GM10266 (cell line): ENCODE results near the gene C1QTNF7.

Experiments used
- DNase-seq: peaks from one replicate; pipeline ENCODE4 v3.0.0; 2012; ENCODE audit errors: extremely low spot score
- TF ChIP-seq, protein P1 (sequence below): IDR thresholded peaks from 2 replicates; pipeline ENCODE4 v1.5.1; 2012; ENCODE audit warnings: mild to moderate bottlenecking, low read depth; ENCODE audit not compliant: control insufficient read depth, insufficient read depth; ENCODE audit errors: missing control alignments

Gene C1QTNF7

DNA sequence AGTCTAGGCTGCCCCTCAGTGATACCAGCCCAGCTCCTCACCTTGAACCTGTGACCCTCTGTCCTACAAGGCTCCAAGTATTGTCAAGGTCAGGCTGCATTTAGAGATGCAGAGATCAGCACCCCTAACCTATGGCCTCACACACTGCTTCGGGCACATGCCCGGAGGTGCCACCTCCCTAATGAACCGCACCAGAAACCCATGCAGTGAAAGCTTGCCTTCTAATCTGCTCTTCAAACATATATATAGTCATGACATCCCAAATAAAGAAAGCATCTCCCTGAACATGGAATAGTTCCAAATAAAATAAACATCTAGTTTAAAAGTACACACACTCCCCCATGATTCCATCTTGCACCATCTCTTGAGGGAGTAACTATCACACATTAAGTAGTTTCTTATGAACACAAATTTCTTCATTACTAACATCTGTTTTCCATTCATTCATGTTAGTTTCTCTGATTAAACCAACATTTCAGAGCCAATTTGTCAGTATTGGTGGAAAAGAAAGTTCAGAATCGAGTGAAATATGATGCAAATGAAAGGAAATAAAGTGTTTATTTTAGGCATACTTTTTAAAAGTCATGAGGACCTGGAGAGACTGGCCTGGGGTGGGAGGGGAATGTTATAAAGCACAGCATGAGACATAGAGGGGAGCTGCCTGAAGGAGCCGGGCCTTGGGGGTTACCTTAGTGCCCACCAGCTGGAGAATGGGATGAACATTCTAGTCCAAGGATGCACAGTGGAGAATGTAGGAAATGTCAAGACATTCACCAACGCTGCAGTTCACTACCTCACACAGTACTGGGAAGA, 61.0 kb downstream of the C1QTNF7 start:
- no peak for DNase-seq
- TF ChIP-seq, protein P1, sequence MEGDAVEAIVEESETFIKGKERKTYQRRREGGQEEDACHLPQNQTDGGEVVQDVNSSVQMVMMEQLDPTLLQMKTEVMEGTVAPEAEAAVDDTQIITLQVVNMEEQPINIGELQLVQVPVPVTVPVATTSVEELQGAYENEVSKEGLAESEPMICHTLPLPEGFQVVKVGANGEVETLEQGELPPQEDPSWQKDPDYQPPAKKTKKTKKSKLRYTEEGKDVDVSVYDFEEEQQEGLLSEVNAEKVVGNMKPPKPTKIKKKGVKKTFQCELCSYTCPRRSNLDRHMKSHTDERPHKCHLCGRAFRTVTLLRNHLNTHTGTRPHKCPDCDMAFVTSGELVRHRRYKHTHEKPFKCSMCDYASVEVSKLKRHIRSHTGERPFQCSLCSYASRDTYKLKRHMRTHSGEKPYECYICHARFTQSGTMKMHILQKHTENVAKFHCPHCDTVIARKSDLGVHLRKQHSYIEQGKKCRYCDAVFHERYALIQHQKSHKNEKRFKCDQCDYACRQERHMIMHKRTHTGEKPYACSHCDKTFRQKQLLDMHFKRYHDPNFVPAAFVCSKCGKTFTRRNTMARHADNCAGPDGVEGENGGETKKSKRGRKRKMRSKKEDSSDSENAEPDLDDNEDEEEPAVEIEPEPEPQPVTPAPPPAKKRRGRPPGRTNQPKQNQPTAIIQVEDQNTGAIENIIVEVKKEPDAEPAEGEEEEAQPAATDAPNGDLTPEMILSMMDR: no peak

DNA sequence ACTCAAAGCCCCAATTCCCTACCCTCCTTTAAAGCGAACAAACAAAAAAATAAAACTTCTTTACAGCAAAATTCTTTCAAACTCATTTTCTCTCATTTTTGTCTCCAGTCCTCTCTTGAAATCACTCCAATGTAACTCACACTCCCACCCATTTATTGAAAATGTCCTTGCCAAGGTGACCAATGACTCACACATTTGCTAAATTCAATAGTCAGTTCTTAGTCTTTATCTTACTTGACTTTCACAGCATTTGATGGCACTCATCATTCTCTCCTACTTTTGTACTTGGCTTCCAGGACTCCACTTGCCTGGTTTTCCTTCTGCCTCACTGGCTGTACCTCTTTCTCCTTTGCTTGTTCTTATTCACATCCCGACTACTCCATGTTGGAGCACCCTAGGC, 61.7 kb downstream of the C1QTNF7 start:
- TF ChIP-seq, protein P1: no peak
- no peak for DNase-seq

DNA sequence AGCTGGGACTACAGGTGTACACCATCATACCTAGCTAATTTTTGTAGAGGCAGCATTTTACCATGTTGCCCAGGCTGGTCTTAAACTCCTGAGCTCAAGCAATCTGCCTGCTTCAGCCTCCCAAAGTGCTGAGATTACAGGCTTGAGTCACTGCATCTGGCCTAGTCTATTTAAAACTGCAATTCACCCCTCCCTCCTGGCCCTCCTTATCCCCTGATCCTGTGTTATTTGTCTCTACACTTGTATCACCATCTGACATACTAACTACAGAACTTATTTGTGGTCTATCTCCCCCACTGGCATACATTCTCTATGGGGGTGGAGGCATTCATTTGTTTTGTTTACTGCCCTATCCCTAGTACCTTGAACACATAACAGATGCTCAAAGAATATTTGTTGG, 65.6 kb downstream of the C1QTNF7 start:
- DNase-seq: no peak
- TF ChIP-seq, protein P1: no peak

DNA sequence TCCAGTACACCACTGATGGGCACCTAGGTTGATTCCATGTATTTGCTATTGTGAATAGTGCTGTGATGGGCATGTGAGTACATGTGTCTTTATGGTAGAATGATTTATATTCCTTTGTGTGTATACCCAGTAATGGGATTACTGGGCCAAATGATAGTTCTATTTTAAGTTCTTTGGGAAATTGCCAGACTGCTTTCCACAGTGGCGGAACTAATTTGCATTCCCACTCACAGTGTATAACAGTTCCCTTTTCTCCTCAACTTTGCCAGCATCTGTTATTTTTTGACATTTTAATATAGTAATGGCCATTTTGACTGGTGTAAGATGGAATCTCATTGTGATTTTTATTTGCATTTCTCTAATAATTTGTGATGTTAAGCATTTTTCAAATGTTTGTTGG, 67.8 kb downstream of the C1QTNF7 start:
- TF ChIP-seq, protein P1: no peak
- no peak for DNase-seq
